ENCODE results near the gene HDAC6.

Gene HDAC6

GRCh38 chrX:48826135-48826875 is 24.4 kb downstream of the HDAC6 start, which contains the start of gene ERAS:
Gene ERAS (plus strand): TSS chrX:48826513. CDS start chrX:48829124, 2,611 bp downstream.
- Histone ChIP-seq H3K9me3 (replicated peaks in 1 of 11) (peaks cover 26 to 44% (median 38%) of the 10 kb centered on the region in 11 experiments; a peak in 21 of 22 replicates), H3K27ac (no peak within 1 kb of the TSS), H3K27me3 (peaks cover 11 to 44% (median 23%) of the 10 kb centered on the region in 11 experiments; a peak in 20 of 22 replicates), H3K9ac (no peak within 1 kb of the TSS), H4K20me1 (no peaks in the 10 kb centered on the region; a peak in 2 of 22 replicates), H3K36me3 (peaks cover 0 to 36% (median 20%) of the 10 kb centered on the region in 11 experiments; a peak in 12 of 22 replicates), H3K4me2 (no peak within 1 kb of the TSS), H3K4me3 (no peak within 1 kb of the TSS), H3K4me1 (no peaks in the 10 kb centered on the region)
- no peak for TF ChIP-seq Cebpa-rat (IDR thresholded peaks at IDR 0.05)

- Histone ChIP-seq H3K9me3 (replicated peaks in 1 of 11) (peaks cover 26 to 52% (median 44%) of the 10 kb centered on the region in 11 experiments; a peak in 21 of 22 replicates), H3K4me3 (no peak overlapping the region), H3K4me1 (no peaks in the 10 kb centered on the region), H3K27ac (no peak overlapping the region), H3K9ac (no peak overlapping the region), H4K20me1 (no peaks in the 10 kb centered on the region; a peak in 2 of 22 replicates), H3K27me3 (peaks cover 5 to 44% (median 18%) of the 10 kb centered on the region in 11 experiments; a peak in 20 of 22 replicates), H3K36me3 (peaks cover 0 to 36% (median 15%) of the 10 kb centered on the region in 11 experiments; a peak in 12 of 22 replicates), H3K4me2 (no peak overlapping the region)
- no peak for TF ChIP-seq Cebpa-rat (IDR thresholded peaks at IDR 0.05)
Observed at GRCh38 chrX:48826876-48827653, 25.2 kb downstream of the HDAC6 start.

GRCh38 chrX:48827654-48827968 is 25.7 kb downstream of the HDAC6 start:
- no peak overlapping the region for H3K4me2 ChIP-seq
- H4K20me1 ChIP-seq, result no peaks in the 10 kb centered on the region; a peak in 2 of 22 replicates
- no peak overlapping the region for H3K4me3 ChIP-seq
- peaks cover 0 to 41% (median 12%) of the 10 kb centered on the region in 11 experiments; a peak in 16 of 22 replicates for H3K27me3 ChIP-seq
- peaks cover 0 to 31% (median 14%) of the 10 kb centered on the region in 11 experiments; a peak in 10 of 22 replicates for H3K36me3 ChIP-seq
- no peak overlapping the region for H3K9ac ChIP-seq
- H3K27ac ChIP-seq, result no peak overlapping the region
- H3K4me1 ChIP-seq, result no peaks in the 10 kb centered on the region
- peaks cover 26 to 53% (median 44%) of the 10 kb centered on the region in 11 experiments; a peak in 21 of 22 replicates for H3K9me3 ChIP-seq (replicated peaks in 1 of 11)
- no peak for TF ChIP-seq Cebpa-rat (IDR thresholded peaks at IDR 0.05)

GRCh38 chrX:48829016-48829735 is 27.3 kb downstream of the HDAC6 start:
- no peak overlapping the region for H3K9ac ChIP-seq
- peaks cover 11 to 40% (median 21%) of the 10 kb centered on the region in 11 experiments for H3K27me3 ChIP-seq

GRCh38 chrX:48831136-48831908 is 29.5 kb downstream of the HDAC6 start:
- Histone ChIP-seq H3K4me2 (no peak overlapping the region), H3K27me3 (peaks cover 31 to 57% (median 42%) of the 10 kb centered on the region in 11 experiments)

More at GRCh38 chrX:48829016-48829735, 27.3 kb downstream of the HDAC6 start:
- no peak overlapping the region for H3K27ac ChIP-seq
- H3K36me3 ChIP-seq, result peaks cover 0 to 18% (median 8%) of the 10 kb centered on the region in 11 experiments; a peak in 7 of 22 replicates
- H4K20me1 ChIP-seq, result no peaks in the 10 kb centered on the region; a peak in 3 of 22 replicates
- no peak overlapping the region for H3K4me3 ChIP-seq
- no peak for TF ChIP-seq Cebpa-rat (IDR thresholded peaks at IDR 0.05)
- peaks cover 26 to 52% (median 44%) of the 10 kb centered on the region in 11 experiments; a peak in 21 of 22 replicates for H3K9me3 ChIP-seq (replicated peaks in 1 of 11)
- no peaks in the 10 kb centered on the region for H3K4me1 ChIP-seq
- no peak overlapping the region for H3K4me2 ChIP-seq

GRCh38 chrX:48831909-48832291 is 30.0 kb downstream of the HDAC6 start:
- Histone ChIP-seq H3K36me3 (no peaks in the 10 kb centered on the region), H4K20me1 (no peaks in the 10 kb centered on the region; a peak in 3 of 22 replicates), H3K4me1 (no peaks in the 10 kb centered on the region), H3K4me2 (no peak overlapping the region), H3K27me3 (peaks cover 33 to 63% (median 47%) of the 10 kb centered on the region in 11 experiments), H3K9me3 (replicated peaks in 1 of 11) (peaks cover 7 to 30% (median 20%) of the 10 kb centered on the region in 11 experiments; a peak in 20 of 22 replicates), H3K4me3 (no peak overlapping the region), H3K9ac (no peak overlapping the region), H3K27ac (no peak overlapping the region)
- TF ChIP-seq Cebpa-rat (IDR thresholded peaks at IDR 0.05), result no peak

More at GRCh38 chrX:48831136-48831908, 29.5 kb downstream of the HDAC6 start:
- no peak overlapping the region for H3K4me3 ChIP-seq
- H3K4me1 ChIP-seq, result no peaks in the 10 kb centered on the region
- H4K20me1 ChIP-seq, result no peaks in the 10 kb centered on the region; a peak in 4 of 22 replicates
- H3K9me3 ChIP-seq (replicated peaks in 1 of 11), result peaks cover 13 to 36% (median 26%) of the 10 kb centered on the region in 11 experiments; a peak in 21 of 22 replicates
- H3K9ac ChIP-seq, result no peak overlapping the region
- no peak for TF ChIP-seq Cebpa-rat (IDR thresholded peaks at IDR 0.05)
- H3K27ac ChIP-seq, result no peak overlapping the region
- no peaks in the 10 kb centered on the region; a peak in 1 of 22 replicates for H3K36me3 ChIP-seq

GRCh38 chrX:48833542-48834138 is 31.8 kb downstream of the HDAC6 start:
- Histone ChIP-seq H3K4me3 (no peak overlapping the region), H3K27ac (no peak overlapping the region), H3K36me3 (no peaks in the 10 kb centered on the region), H3K9ac (no peak overlapping the region), H3K4me2 (no peak overlapping the region), H3K27me3 (peaks cover 33 to 74% (median 59%) of the 10 kb centered on the region in 11 experiments), H4K20me1 (no peaks in the 10 kb centered on the region; a peak in 3 of 22 replicates), H3K9me3 (replicated peaks in 1 of 11) (peaks cover 0 to 22% (median 10%) of the 10 kb centered on the region in 11 experiments; a peak in 11 of 22 replicates), H3K4me1 (no peaks in the 10 kb centered on the region)
- no peak for TF ChIP-seq Cebpa-rat (IDR thresholded peaks at IDR 0.05)

- Histone ChIP-seq H4K20me1 (no peaks in the 10 kb centered on the region; a peak in 3 of 22 replicates), H3K4me2 (no peak overlapping the region), H3K27ac (no peak overlapping the region), H3K4me3 (no peak overlapping the region), H3K4me1 (no peaks in the 10 kb centered on the region), H3K27me3 (peaks cover 33 to 77% (median 59%) of the 10 kb centered on the region in 11 experiments), H3K36me3 (no peaks in the 10 kb centered on the region), H3K9me3 (replicated peaks in 1 of 11) (peaks cover 0 to 22% (median 10%) of the 10 kb centered on the region in 11 experiments; a peak in 11 of 22 replicates), H3K9ac (no peak overlapping the region)
- no peak for TF ChIP-seq Cebpa-rat (IDR thresholded peaks at IDR 0.05)
Observed at GRCh38 chrX:48834383-48834709, 32.5 kb downstream of the HDAC6 start.

Data from BLaER1 treated with 17β-estradiol and CSF1 and Interleukin-3, amounts not matched to agents 10 nM and 100 nM (cell line).